ENCODE data around the gene RTP2. TPM values are rescaled to one million over a fixed set of nuclear protein-coding genes. Genes with fewer than 3 reads are reported as not detected.

The RTP2 gene
- total and polyA plus RNA-seq, 5 experiments from 2014 or later = not detected

DNA sequence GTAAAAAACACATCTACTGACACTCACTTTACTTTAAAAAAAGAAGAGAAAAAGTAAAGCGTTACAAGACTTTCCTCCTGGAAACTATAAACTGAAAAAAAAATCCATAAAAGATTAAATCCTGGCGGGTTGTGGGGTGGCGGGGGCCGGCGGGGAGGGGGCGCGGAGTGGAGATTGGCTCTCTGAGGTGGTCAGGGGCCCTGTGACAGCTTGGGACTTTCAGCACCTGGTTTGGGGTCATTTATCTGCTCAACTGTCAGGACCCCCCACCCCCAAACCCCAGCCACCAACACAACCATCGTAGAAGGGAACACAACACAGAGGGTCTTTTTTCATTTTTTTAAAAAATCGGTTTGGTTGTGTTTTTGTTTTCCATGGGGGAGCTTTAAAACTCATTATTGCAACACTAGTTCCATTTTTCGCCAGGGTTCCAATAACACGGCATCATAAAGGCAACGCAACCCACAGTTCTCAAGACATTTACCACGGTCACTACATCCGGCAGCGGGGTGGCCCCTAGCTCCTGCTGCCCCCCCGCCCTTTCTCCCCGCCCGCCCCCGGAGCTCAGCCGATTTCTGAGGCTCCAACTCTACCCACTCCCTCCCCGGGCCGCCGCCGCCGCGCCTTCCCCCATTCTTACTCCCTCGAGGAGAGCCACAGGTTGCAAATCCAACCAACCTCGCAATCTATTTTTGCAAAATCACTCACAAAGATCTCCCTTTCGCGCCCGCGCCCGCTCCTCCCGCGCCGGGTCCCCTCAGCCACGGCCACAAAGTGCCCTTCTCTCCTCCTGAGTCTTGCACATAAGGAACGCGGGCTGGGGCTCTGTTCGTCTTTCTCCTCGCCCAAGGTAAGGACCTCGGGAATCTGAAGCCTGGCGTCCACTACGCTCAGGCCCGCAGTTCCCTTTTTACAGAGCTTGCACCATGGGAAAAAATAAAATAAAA is 41.1 kb upstream of the RTP2 start:
- peaks cover 0 to 4% (median 0%) of the 10 kb centered on the region in 5 donors for H3K27me3 Mint-ChIP-seq
- POLR2A ChIA-PET = interaction anchor here (0.8 to 1.7 kb wide), 5 partner anchors 410 to 1396 kb away, joined by 3 to 6 read pairs (median 3); partner anchors contain the start of gene LPP
- peaks cover 39 to 92% (median 64%) of the 10 kb centered on the region in 4 donors for H3K4me1 Mint-ChIP-seq
- H3K36me3 Mint-ChIP-seq = peaks cover 0 to 6% (median 0%) of the 10 kb centered on the region in 3 donors
- H3K9me3 Mint-ChIP-seq = no peaks in the 10 kb centered on the region
- peak in 8 of 10 donors; percentile 19 to 41 (median 34) for DNase-seq
- peak overlapping the region; percentile 94 to 100 (median 96) for H3K4me3 Mint-ChIP-seq
- H3K27ac Mint-ChIP-seq = peak overlapping the region; percentile 98 to 100 (median 100)
- ATAC-seq = no peak

DNA sequence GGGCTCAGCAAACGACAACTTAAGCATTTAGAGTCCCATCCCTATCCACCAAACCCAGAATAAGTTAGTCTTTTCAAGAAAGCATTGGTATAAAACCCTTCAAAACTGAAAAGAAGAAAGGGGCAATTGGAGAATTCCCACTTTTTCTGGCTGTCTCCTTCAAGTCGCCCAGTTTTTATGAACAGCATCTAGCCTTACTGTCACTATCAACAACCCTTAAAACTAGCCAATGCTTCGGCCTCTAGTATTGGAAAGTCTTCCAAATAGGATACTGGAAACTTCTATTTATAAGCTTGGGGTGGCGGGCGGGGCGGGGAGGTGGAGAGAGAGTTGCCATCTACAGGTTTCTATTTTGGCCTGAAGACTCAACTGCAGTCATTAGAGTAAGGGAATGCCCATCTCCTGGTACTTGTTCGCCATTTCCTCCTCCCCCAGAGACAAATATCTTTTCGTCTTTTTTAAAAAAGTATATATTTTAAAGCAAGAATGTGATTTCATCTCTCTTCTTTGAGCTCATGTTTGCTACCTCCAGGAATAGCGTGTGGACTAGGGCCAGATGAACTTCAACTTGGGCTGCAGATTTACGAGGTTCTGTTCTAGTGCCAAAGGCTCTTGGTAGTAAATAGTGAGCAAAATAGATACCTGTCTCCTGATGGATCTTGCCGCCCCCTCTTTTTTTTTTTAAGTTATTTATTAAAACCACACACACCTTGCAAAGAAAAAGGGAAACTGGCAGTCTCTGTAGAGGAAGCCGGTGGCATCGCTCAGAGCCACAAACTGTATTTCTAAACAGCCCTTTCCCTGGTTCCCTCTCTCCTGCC is 40.2 kb upstream of the RTP2 start:
- H3K9me3 Mint-ChIP-seq = no peaks in the 10 kb centered on the region
- no peak for ATAC-seq
- H3K27ac Mint-ChIP-seq = peak overlapping the region; percentile 89 to 100 (median 99)
- H3K4me3 Mint-ChIP-seq = peak overlapping the region; percentile 94 to 100 (median 98)
- peaks cover 0 to 6% (median 0%) of the 10 kb centered on the region in 3 donors for H3K36me3 Mint-ChIP-seq
- POLR2A ChIA-PET = interaction anchor here (0.6 to 1.7 kb wide), 3 partner anchors 581 to 1299 kb away, joined by 3 to 6 read pairs (median 3); no protein-coding TSS in a partner anchor
- peak in 4 of 10 donors; percentile 21 to 38 (median 35) for DNase-seq
- H3K4me1 Mint-ChIP-seq = peaks cover 34 to 85% (median 56%) of the 10 kb centered on the region in 4 donors
- peaks cover 0 to 4% (median 0%) of the 10 kb centered on the region in 5 donors for H3K27me3 Mint-ChIP-seq

GRCh38 chr3:187741403-187742350 is 39.3 kb upstream of the RTP2 start:
- DNase-seq (peak; percentile 48 to 84 (median 70)), ATAC-seq (peak; percentile 16 to 24)
- Mint-ChIP-seq H3K9me3 (no peaks in the 10 kb centered on the region), H3K36me3 (peaks cover 0 to 6% (median 0%) of the 10 kb centered on the region in 3 donors), H3K4me1 (peaks cover 41 to 84% (median 57%) of the 10 kb centered on the region in 4 donors), H3K27ac (peak overlapping the region; percentile 83 to 100 (median 98)), H3K27me3 (peaks cover 0 to 4% (median 0%) of the 10 kb centered on the region in 5 donors), H3K4me3 (peak overlapping the region; percentile 94 to 100 (median 98))
- POLR2A ChIA-PET = interaction anchor here (1.2 to 2.2 kb wide), 6 partner anchors 1007 to 1405 kb away, joined by 3 to 14 read pairs (median 6); no protein-coding TSS in a partner anchor

GRCh38 chr3:187740421-187741399 is 38.4 kb upstream of the RTP2 start:
- H3K4me3 Mint-ChIP-seq = peak overlapping the region; percentile 94 to 100 (median 98)
- DNase-seq (peak; percentile 33 to 76 (median 62)), ATAC-seq (peak in 1 of 2 donors; percentile 5)
- H3K36me3 Mint-ChIP-seq = peaks cover 0 to 6% (median 0%) of the 10 kb centered on the region in 3 donors
- peaks cover 36 to 75% (median 50%) of the 10 kb centered on the region in 4 donors for H3K4me1 Mint-ChIP-seq
- POLR2A ChIA-PET = interaction anchor here (0.8 to 2.6 kb wide), 19 partner anchors 9 to 1406 kb away, joined by 3 to 14 read pairs (median 3); partner anchors contain the start of gene EIF4A2
- H3K27ac Mint-ChIP-seq = peak overlapping the region; percentile 83 to 100 (median 98)
- H3K9me3 Mint-ChIP-seq = no peaks in the 10 kb centered on the region
- peaks cover 0 to 4% (median 0%) of the 10 kb centered on the region in 5 donors for H3K27me3 Mint-ChIP-seq

GRCh38 chr3:187739561-187740332 is 37.4 kb upstream of the RTP2 start:
- peak; percentile 41 to 52 for ATAC-seq
- POLR2A ChIA-PET = interaction anchor here (0.7 to 2.6 kb wide), 22 partner anchors 10 to 1407 kb away, joined by 3 to 14 read pairs (median 3); partner anchors contain the start of gene EIF4A2

DNA sequence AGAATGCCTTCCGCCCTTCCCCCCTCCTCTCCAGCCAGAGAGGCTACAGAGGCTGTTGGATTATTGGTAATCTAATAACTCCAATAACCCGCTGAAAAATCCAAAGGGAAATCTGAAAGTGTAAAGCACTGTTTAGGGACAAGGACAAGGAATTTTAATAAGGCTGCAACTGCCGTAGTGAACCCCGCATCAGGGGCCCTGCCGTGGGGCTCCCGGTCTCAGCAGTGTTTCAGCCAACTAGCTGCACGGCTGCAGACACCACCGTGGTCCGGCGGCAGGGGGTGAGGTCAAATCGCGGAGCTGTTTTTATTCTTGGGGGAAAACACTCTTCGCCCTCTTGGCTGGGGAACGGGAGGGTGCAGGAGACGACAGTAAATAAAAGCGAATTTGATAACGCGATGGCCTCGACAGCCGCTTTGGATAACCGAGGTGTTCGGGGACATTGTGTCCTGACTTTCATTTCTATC is 36.8 kb upstream of the RTP2 start:
- peak; percentile 1 to 4 for ATAC-seq
- H3K27me3 Mint-ChIP-seq = no peaks in the 10 kb centered on the region
- DNase-seq = peak in 3 of 10 donors; percentile 14 to 58 (median 19)
- H3K36me3 Mint-ChIP-seq = peaks cover 0 to 2% (median 0%) of the 10 kb centered on the region in 3 donors
- H3K9me3 Mint-ChIP-seq = no peaks in the 10 kb centered on the region
- H3K4me1 Mint-ChIP-seq = peaks cover 34 to 64% (median 48%) of the 10 kb centered on the region in 4 donors
- peak overlapping the region; percentile 83 to 100 (median 96) for H3K27ac Mint-ChIP-seq
- H3K4me3 Mint-ChIP-seq = peak overlapping the region; percentile 94 to 100 (median 98)
- POLR2A ChIA-PET = interaction anchor here (0.5 to 2.6 kb wide), 10 partner anchors 500 to 1405 kb away, joined by 3 to 9 read pairs (median 4); no protein-coding TSS in a partner anchor

More at GRCh38 chr3:187739561-187740332, 37.4 kb upstream of the RTP2 start:
- Mint-ChIP-seq H3K9me3 (no peaks in the 10 kb centered on the region), H3K4me1 (peaks cover 34 to 70% (median 49%) of the 10 kb centered on the region in 4 donors), H3K27ac (peak overlapping the region; percentile 83 to 100 (median 98)), H3K36me3 (peaks cover 0 to 6% (median 0%) of the 10 kb centered on the region in 3 donors), H3K27me3 (no peaks in the 10 kb centered on the region), H3K4me3 (peak overlapping the region; percentile 94 to 100 (median 98))
- DNase-seq = peak; percentile 55 to 82 (median 77)

DNA sequence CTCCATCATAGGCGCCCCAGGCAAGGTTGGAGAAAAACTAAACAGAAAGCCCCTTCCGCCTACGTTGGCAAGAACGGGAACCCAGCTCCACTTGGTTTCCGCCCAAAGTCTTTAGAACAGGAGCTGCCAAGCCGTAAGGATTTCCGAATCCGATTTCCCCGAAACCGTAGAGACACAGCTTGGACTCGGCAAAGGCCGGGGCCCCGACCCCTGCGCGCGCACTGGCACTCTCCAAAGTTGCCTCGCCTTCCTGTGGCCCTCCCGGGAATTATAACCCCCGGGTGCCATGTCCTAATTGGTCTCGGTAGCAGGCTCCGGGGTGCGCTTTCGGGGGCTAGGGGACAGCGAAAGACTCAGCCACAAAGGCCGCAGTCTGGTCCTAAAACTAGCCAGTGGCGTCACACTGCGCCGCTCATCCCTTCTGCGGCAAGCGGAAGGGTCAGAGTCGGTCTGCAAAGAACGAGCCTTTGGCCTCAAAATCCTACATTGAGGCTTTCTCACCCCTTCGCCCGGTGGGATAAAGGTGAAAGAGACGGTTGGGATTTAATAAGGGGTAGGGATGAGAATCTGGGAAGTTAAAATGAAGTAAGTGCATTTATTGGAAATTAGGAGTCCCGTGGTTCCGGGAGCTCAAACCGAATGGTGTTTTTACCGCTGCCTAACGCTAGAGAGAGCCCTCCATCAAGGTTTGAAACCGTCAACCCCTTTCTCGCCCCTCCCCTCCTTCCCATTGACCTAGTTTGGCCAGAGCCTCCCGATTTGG is 36.2 kb upstream of the RTP2 start:
- H3K36me3 Mint-ChIP-seq = peaks cover 0 to 5% (median 0%) of the 10 kb centered on the region in 3 donors
- POLR2A ChIA-PET = interaction anchor here (0.5 to 2.6 kb wide), 9 partner anchors 9 to 1406 kb away, joined by 3 to 9 read pairs (median 5); no protein-coding TSS in a partner anchor
- H3K4me3 Mint-ChIP-seq = peak overlapping the region; percentile 94 to 100 (median 98)
- peak; percentile 37 to 44 for ATAC-seq
- DNase-seq = peak in 9 of 10 donors; percentile 51 to 82 (median 64)
- H3K9me3 Mint-ChIP-seq = no peaks in the 10 kb centered on the region
- H3K27ac Mint-ChIP-seq = peak overlapping the region; percentile 83 to 100 (median 96)
- H3K4me1 Mint-ChIP-seq = peaks cover 32 to 58% (median 47%) of the 10 kb centered on the region in 4 donors
- no peaks in the 10 kb centered on the region for H3K27me3 Mint-ChIP-seq

GRCh38 chr3:187738071-187738330 is 35.6 kb upstream of the RTP2 start:
- H3K27ac Mint-ChIP-seq = peak overlapping the region; percentile 83 to 100 (median 96)
- ATAC-seq (no peak), DNase-seq (no peak)
- POLR2A ChIA-PET = interaction anchor here (0.7 to 2.6 kb wide), 3 partner anchors 9 to 1395 kb away, joined by 4 to 9 read pairs (median 5); no protein-coding TSS in a partner anchor
- peak overlapping the region; percentile 94 to 100 (median 98) for H3K4me3 Mint-ChIP-seq
- H3K9me3 Mint-ChIP-seq = no peaks in the 10 kb centered on the region
- H3K27me3 Mint-ChIP-seq = no peaks in the 10 kb centered on the region
- H3K4me1 Mint-ChIP-seq = peaks cover 31 to 55% (median 46%) of the 10 kb centered on the region in 4 donors
- peaks cover 0 to 10% (median 0%) of the 10 kb centered on the region in 3 donors for H3K36me3 Mint-ChIP-seq
